Endothelial cell of umbilical vein (primary cell): ENCODE results near the gene ATP6V1E1.

Source experiments
- EZH2 ChIP-seq: IDR thresholded peaks from 2 replicates; pipeline ENCODE4 v1.6.1; 2012; ENCODE audit warnings: borderline replicate concordance, low read depth, mild to moderate bottlenecking, moderate library complexity, low read length, inconsistent platforms; ENCODE audit not compliant: severe bottlenecking
- FOS ChIP-seq: IDR thresholded peaks from 2 replicates; pipeline ENCODE4 v1.6.1; 2011; ENCODE audit warnings: mild to moderate bottlenecking, low read length, moderate library complexity, borderline replicate concordance; ENCODE audit not compliant: insufficient read depth
- JUN ChIP-seq: IDR thresholded peaks from 2 replicates; pipeline ENCODE4 v1.6.1; 2011; ENCODE audit warnings: borderline replicate concordance, low read depth; ENCODE audit not compliant: insufficient read length, insufficient read depth
- MYC ChIP-seq: IDR thresholded peaks from one replicate; pipeline ENCODE4 v1.6.1; 2011; ENCODE audit warnings: mild to moderate bottlenecking, low read depth, low read length
- POLR2A ChIP-seq: IDR thresholded peaks from 2 replicates; pipeline ENCODE4 v1.6.1; 2012; ENCODE audit warnings: low read depth, mild to moderate bottlenecking, control low read depth, low read length
- POLR2AphosphoS5 ChIP-seq: IDR thresholded peaks from 2 replicates; pipeline ENCODE4 v1.6.1; 2012; ENCODE audit warnings: low read depth, mild to moderate bottlenecking, control low read depth, low read length, moderate library complexity; ENCODE audit not compliant: insufficient read depth
- TF ChIP-seq, protein P1 (sequence below), 2 donors: IDR thresholded peaks; 1 replicate in 1 of 2; 2 replicates in 1 of 2; pipeline ENCODE4 v1.5.1; 2011; ENCODE audit warnings: low read length in 2 of 2, mild to moderate bottlenecking in 2 of 2, moderate library complexity in 2 of 2, control low read depth in 1 of 2, inconsistent platforms in 1 of 2, low read depth in 1 of 2; ENCODE audit not compliant: insufficient read depth in 1 of 2; ENCODE audit errors: extremely low read depth in 1 of 2

DNA sequence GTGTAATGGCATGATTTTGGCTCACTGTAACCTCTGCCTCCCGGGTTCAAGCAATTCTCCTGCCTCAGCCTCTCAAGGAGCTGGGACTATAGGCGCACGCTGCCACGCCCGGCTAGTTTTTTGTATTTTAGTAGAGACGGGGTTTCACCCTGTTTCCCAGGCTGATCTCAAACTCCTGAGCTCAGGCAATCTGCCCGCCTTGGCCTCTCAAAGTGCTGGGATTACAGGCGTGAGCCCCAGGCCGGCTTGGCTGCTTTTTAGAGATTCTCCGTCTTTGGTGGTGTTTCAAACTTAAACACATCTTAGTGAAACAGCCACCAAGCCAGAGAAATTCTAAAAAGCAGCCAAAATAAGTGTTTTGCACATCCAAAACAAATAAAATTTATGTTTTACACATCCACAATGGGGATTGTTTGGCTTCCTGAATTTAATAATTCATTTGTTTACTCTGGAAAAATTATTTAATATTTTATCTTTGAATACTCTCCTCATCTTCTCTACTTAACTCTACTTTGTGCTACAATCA, 28.4 kb upstream of the ATP6V1E1 start:
- TF ChIP-seq, protein P1, sequence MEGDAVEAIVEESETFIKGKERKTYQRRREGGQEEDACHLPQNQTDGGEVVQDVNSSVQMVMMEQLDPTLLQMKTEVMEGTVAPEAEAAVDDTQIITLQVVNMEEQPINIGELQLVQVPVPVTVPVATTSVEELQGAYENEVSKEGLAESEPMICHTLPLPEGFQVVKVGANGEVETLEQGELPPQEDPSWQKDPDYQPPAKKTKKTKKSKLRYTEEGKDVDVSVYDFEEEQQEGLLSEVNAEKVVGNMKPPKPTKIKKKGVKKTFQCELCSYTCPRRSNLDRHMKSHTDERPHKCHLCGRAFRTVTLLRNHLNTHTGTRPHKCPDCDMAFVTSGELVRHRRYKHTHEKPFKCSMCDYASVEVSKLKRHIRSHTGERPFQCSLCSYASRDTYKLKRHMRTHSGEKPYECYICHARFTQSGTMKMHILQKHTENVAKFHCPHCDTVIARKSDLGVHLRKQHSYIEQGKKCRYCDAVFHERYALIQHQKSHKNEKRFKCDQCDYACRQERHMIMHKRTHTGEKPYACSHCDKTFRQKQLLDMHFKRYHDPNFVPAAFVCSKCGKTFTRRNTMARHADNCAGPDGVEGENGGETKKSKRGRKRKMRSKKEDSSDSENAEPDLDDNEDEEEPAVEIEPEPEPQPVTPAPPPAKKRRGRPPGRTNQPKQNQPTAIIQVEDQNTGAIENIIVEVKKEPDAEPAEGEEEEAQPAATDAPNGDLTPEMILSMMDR (IDR thresholded peaks at IDR 0.05; ENCODE audit: extremely low read depth in 1 of 2, insufficient read depth in 1 of 2, low read depth in 1 of 2, low read length in 2 of 2): no peak
- TF ChIP-seq EZH2: no peak
- no peak for TF ChIP-seq POLR2AphosphoS5
- TF ChIP-seq POLR2A: no peak
- TF ChIP-seq FOS: no peak
- TF ChIP-seq JUN: no peak
- no peak for TF ChIP-seq MYC
